ENCODE data around the gene FBXL3.

- TF ChIP-seq CTCF (IDR thresholded peaks at IDR 0.05; ENCODE audit: poor library complexity, severe bottlenecking), result no peak
- no peak for TF ChIP-seq TAF1 (IDR thresholded peaks at IDR 0.05; ENCODE audit: low read depth)
- no peak for TF ChIP-seq EZH2 (IDR thresholded peaks at IDR 0.05; ENCODE audit: borderline replicate concordance, insufficient read depth, low read length, poor library complexity, severe bottlenecking)
- no peak for TF ChIP-seq RAD21 (conservative IDR thresholded peaks at IDR 0.05)
These were observed 26.5 kb downstream of the FBXL3 start for GRCh38 chr13:77000475-77000874.

Data from neural cell (in vitro differentiated cells).